WI38 (cell line): ENCODE data around the gene TAF8.

Experiments
- H3K4me3 ChIP-seq: 2 replicates; pipeline ENCODE4 v1.5.1; 2011; ENCODE audit warnings: low read depth, mild to moderate bottlenecking, control low read depth, low read length
- CTCF ChIP-seq: IDR thresholded peaks from 2 replicates; pipeline ENCODE4 v1.5.1; 2012; ENCODE audit warnings: low read depth, mild to moderate bottlenecking, control low read depth, low read length

The TAF8 gene

GRCh38 chr6:42022755-42023384 is 27.5 kb upstream of the TAF8 start:
- H3K4me3 ChIP-seq = no peak overlapping the region

GRCh38 chr6:42025066-42025844 is 25.1 kb upstream of the TAF8 start:
- no peak for TF ChIP-seq CTCF
- H3K4me3 ChIP-seq = no peak overlapping the region

More at GRCh38 chr6:42022755-42023384, 27.5 kb upstream of the TAF8 start:
- TF ChIP-seq CTCF = no peak

- H3K4me3 ChIP-seq = no peak overlapping the region
- TF ChIP-seq CTCF = no peak
These were observed 24.5 kb upstream of the TAF8 start for GRCh38 chr6:42025845-42026243.

GRCh38 chr6:42026540-42026939 is 23.8 kb upstream of the TAF8 start:
- no peak for TF ChIP-seq CTCF
- H3K4me3 ChIP-seq = no peak overlapping the region

GRCh38 chr6:42028234-42029061 is 21.9 kb upstream of the TAF8 start:
- TF ChIP-seq CTCF = no peak
- no peak overlapping the region for H3K4me3 ChIP-seq

- no peak for TF ChIP-seq CTCF
- no peak overlapping the region for H3K4me3 ChIP-seq
These were observed 21.1 kb upstream of the TAF8 start for GRCh38 chr6:42029062-42029685.
